Myocyte (in vitro differentiated cells): ENCODE data around the gene TRAP1. TPM values are rescaled to one million over a fixed set of nuclear protein-coding genes. Genes with fewer than 3 reads are reported as not detected.
"Not testable (repeated sequence)": the region's sequence is repeated elsewhere in the genome, so short reads cannot be mapped to it uniquely, and the experiment has no call there.

Source experiments
- DNase-seq: peaks from one replicate; pipeline ENCODE4 v3.0.0-alpha.2; 2012; ENCODE audit warnings: low read depth
- total RNA-seq: library from RNA; depleted of rRNA; stranded (reverse); fragments of >200 nt; gene quantifications from 2 replicates; pipeline ENCODE4 v1.2.3, GENCODE V29; 2014

TRAP1 gene
- total RNA-seq, 1 donor from 2014 or later, result 91.0 TPM

DNA sequence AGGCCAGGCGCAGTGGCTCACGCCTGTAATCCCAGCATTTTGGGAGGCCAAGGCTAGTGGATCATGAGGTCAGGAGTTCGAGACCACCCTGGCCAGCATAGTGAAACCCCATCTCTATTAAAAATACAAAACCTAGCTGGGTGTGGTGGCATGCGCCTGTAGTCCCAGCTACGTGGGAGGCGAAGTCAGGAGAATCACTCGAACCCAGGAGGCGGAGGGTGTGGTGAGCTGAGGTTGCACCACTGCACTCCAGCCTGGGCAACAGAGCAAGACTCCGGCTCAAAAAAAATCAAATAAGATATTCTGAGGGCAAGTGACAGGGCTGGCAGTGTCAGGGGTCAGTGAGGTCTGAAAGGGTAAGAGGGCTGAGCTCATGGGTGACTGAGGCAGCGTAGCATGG is 2.9 kb downstream of the TRAP1 start:
- not testable (repeated sequence) for DNase-seq

DNA sequence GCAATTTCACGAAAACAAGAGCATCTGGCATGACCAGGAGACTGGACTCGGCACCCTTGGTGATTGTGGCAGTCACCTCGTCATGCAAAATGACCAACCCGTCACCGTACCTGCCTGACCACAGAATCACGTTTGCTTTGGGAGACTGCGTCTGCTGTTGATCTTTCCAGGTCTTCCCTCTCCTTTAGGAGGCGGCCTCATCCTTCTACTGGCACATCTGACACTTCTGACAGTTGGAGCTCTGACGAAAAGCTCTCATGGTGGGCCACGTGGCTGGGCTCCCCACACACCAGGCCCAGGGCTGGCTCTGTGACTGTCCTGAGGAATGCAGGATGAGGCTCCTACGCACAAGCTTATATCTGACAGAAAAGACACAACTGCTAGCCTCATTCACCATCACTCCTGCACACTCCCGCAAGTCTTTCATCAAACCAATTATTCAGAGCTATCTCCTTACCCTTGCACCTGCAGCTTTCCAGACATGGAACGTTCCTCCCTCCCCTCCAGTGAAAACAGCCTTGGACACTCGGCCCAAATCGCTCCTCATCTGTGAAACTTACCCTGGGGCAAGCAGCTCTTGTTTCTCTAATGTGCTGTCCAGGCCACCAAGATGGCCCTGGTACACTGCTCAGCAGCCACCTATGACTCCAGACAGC is 3.6 kb downstream of the TRAP1 start:
- DNase-seq, result no peak

DNA sequence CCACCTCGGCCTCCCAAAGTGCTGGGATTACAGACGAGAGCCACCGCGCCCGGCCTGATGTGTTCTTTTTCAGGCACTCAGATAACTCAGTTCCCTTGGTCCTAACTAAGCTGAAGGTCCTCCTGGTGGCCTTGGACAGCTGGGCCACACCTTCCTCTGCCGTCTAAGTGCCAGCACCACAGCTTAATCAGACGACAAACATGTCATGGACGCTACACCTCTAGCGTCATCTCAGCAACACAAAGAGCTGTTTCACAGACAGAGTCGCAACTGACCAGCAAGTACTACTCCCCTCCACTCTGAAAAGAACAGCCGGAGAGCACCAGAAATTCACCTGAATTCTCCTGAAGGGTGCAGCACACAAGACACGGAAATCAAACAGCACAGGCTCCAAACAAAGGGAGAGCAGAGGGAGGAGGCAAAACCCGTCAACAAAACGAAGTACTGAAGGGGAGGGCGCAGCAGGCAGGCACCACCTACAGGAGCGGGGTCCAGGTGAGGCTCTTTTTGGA is 4.4 kb downstream of the TRAP1 start:
- DNase-seq, result no peak

DNA sequence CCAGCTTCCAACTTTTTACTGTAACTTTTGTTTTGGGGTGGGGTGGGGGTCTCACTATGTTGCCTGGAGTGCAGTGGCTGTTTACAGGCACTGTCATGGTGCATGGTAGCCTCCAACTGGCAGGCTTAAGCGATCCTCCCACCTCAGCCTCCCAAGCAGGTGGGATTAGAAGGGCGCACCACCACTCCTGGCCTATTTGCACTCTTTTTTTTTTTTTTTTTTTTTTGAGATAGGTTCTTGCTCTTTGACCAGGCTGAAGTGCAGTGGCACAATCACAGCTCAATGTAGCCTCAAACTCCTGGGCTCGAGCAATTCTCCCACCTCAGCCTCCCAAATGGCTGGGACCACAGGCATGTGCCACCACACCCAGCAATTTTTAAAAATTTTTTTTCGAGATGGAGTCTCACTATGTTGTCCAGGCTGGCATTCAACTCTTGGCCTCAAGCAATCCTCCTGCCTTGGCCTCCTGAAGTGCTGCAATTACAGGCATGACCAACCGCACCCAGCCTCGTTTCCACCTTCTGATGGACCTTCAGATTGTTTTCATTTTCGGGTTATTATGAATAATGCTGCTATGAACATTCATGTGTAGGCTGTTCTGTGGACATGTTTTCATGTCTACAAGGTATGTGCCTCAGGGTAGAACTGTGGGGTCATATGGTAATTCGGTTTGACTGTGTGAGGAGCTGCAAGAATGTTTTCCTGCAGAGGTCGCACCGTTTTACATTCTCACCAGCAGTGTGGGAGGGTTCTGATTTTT is 10.9 kb downstream of the TRAP1 start:
- DNase-seq, result no peak

DNA sequence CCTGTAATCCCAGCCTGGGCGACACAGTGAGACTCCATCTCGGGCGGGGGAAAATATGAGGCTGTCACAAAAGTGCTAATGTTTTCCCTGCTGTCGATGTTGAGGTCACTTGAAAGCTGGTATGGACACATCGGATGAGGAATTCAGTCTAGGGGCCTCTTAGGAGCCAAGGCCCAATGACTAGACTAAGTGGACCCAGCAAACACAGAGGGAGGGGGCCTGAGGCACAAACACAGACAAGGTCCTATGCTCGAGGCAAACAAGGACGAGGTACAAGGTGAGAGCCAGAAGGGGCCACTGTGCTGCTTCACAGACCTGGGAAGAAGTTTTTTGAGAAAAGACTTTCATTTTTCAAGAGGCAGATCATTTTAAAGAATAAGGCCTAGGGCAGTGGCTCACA is 15.2 kb downstream of the TRAP1 start:
- no peak for DNase-seq

DNA sequence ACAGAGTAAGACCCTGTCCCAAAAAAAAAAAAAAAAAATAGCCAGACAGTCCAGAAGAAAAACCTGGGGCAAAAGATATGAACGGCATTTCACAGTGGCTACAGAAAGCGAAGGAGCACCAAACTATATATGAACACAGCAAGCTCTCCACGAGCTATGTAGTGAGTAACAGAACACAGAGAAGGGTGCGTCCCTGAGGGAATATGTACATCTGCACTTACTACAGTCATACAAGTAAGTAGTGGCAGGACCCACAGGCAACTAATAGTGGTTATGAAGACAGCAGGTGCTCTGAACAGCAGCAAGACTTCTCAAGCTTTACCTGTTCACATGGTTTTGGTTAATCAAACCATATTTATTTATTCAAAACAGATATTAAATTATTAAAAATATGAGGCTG is 15.8 kb downstream of the TRAP1 start:
- no peak for DNase-seq

DNA sequence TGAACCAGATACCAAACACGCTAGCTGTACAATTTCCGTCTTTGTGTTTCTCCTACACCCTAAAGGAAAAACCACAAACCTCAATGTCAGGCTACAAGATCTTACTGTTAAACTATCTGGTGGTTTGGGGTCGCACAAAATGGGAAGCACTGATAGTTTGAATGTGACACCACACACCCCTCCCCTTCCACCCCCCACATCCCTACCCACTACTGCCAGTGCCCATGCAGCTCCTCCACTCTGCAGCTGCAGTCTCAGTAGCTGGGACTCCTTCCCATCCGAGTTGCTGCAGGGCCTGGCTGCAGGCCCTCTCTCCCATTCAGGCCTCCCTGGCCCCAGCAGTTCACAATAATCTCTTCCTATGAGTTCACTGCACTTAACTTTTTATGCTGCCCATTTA is 18.4 kb downstream of the TRAP1 start:
- DNase-seq, result peak; percentile 55

DNA sequence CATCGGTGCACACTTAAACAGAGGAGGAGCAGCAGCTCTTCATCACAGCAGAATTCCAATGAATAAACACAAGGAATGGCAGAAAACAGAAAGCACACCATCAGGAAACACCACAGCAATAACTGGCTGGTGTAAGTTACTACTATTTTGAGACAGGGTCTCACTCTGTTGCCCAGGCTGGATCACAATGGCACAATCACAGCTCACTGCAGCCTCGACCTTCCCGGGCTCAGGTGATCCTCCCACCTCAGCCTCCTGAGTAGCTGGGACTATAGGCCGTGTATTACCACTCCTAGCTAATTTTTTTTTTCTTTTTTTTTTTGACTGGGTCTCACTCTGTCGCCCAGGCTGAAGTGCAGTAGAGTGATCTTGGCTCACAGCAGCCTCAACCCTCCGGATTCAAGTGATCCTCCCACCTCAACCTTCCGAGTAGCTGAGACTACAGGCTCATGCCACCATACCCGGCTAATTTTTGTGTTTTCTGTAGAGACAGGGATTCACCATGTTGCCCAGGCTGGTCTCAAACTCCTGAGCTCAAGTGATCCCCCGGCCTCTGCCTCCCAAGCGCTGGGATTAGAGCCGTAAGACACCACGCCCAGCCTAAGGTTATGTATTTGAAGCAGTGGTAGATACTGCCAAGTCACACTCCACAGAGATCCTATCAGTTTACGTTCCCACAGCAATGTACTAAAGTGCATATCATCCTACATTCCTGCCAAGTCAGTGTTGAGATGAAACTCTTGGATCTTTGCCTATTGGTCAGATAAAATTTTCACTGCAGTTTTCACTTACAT is 20.7 kb downstream of the TRAP1 start:
- DNase-seq, result peak; percentile 81

DNA sequence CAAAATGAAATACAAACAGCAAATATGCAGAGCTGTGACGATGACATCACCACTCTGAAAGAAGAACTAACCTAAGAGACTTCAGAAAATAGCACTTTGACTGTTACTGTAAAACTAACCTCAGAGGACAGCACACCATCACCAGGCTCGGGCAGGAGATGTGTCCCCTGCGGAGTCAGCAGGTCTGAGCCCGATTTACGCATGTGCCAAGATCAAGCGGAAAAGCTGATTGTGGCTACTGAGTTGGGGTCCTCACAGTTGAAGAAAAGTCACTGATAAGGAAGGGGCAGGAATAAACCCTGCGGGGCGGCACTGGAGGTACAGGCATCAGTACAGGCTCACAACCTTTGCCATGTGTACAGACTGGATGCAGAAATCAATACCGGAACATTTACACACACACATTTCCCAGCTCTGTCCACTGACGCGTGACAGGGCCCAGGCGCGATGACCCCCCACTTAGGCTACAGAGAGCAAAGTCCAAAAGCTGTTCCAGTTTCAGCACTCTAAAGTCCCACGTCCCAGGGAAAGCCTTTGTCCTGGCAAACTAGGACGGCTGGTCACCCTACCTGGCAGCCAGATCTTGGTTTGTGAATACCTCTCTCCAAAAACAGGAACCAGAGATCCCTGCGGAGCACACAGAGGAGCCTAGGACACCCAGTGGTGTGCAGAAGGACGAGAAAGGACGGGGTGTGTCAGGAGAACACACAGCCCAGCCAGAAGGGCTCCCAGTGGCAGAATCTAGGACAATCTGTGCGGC is 21.5 kb downstream of the TRAP1 start:
- DNase-seq, result no peak

DNA sequence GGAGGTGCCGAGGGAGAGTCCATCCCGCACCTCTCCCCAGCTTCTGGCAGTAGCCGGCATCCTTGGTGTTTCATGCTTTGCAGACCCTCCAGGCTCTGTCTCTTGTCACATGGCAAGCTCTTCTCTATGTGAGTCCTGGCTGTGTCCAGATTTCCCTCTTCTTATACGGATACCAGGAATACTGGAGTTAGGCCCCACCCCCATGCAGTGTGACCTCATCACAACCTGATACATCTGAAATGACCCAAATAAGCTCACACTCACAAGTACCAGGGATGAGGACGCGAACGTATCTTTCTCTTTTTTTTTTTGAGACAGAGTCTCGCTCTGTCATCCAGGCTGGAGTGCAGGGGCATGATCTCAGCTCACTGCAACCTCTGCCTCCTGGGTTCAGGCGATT is 23.3 kb downstream of the TRAP1 start:
- DNase-seq, result no peak

DNA sequence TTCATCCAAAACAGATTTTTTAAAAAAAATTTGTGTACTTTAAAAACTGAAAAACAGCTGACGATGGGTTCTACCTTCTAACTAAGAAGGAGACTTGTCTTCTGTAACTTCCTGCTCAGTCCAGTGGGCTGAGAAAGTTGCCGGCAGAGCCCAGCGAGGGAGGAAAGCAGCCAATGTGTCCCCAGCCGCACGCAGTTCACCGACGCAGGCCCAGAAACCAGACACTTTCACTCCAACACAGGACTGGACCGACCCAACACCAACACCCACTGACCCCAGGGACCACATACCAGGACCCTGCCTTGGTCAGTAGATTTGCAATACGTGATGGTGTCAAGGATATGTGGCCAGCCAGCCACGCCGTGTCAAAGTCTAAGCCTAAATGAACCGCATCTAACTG is 25.6 kb downstream of the TRAP1 start:
- no peak for DNase-seq

DNA sequence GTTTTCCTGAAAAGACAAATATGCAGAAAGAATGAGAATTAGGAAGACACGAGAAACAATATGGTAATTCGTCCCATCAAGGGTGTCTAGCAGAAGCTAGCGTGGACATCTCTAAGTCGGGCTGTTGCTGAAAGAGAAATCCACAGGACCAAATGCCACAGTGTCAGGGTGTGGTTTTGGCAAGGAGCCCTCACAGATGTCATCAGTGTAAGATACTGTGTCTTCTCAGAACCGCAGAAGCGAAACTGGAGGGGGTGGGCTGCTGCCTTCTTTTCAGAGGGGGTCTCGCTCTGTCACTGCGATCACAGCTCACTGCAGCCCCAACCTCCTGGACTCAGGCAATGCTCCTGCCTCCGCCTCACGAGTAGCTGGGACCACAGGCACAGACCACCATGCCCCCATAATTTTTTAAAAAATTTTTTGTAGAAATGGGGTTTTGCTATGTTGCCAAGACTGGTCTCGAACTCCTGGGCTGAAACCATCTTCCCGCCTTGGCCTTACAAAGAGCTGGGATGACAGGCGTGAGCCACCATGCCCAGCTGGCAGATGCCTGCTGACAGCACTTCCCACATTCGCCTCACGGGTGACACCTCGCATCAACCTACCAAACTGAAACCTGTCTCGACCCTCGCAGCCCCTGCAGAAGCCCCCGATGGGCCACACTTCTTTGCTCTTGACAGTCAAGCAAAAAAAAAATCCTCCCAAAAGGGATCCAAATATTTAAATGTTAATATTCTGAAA is 26.2 kb downstream of the TRAP1 start:
- DNase-seq, result peak; percentile 76

DNA sequence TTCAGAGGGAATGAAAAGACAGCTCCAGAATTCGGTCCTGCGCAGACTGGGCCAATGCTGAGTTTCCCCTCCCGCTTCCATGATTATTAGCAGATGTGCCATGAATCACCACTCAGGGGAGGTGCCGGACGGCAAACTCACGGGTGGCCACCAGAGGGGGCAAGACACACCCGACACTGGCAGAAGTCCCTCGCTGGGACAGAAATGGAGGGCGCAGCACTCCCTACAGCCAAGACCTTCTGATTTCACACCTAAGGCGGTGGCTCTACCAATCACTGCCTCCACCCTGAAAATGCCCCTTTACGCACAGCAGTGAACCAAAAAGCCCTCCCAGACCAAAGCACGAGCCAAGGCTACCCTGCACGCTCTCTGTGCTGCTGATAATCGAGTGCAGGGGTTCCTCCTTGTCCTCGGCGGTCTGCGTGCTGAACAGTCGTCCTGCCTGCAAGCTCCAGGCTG is 26.8 kb downstream of the TRAP1 start:
- DNase-seq, result peak; percentile 90

DNA sequence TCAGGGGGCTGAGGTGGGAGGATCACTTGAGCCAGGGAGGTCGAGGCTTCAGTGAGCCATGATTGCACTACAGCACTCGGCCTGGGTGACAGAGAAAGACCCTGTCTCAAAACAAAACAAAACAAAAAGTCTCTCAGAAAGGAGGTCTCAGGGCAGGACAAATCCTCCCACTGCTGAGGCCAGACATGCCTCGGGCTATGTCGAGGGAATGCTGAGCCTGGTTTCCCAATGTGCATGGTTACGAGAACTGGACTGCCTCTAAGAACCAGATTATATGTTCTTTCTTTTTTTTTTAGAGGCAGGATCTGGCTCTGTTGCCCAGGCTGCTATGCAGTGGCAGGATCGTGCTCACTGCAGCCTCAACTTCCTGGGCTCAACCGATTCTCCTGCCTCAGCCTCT is 27.6 kb downstream of the TRAP1 start:
- DNase-seq, result no peak

DNA sequence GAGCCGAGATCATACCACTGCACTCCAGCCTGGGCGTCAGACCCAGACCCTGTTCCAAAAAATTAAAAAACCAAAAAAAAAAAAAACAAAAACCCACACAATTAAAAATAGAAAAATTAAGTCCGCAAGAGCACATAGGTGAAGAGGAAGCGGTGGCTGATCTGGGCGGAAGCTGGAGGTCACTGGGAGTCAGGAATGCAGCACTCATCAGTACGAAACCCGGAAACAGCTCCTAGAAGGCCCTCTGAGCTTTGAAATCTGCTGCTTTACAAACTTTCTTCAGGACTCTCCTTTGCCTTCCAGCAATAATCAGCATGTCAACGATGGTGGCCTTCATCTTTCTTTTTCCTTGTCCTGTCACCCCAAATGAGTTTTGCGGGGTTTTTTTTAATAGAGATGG is 29.5 kb downstream of the TRAP1 start:
- DNase-seq, result no peak

DNA sequence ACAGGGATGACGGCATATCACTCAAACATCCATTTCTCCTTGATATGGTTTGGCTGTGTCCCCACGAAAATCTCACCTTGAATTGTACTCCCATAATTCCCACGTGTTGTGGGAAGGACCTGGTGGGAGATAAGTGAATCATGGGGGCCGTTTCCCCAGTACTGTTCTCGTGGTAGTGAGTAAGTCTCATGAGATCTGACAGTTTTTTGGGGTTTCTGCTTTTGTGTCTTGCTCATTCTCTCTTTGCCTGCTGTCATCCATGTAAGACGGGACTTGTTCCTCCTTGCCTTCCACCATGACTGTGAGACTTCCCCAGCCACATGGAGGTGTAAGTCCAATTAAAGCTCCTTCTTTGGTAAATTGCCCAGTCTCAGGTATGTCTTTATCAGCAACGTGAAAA is 30.3 kb downstream of the TRAP1 start:
- no peak for DNase-seq

DNA sequence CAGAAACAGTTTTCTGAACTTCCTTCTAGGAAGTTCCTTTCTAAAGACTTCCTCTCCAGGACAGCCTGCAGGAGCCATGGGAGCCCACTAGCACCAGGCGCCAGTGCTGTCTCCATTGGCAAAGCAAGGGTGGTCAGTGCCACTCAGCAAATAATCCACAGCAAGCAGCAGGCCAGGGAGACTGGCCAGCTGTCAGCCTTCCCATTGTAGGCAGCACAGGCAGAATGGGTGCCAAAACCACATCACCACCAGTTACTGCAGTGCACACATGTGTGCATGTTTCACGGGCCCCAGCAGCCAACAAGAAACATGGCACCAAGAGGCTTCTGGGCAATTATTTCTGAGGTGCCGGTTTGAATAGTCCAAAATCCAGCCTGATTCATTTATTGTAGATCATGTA is 36.1 kb downstream of the TRAP1 start:
- peak; percentile 93 for DNase-seq

DNA sequence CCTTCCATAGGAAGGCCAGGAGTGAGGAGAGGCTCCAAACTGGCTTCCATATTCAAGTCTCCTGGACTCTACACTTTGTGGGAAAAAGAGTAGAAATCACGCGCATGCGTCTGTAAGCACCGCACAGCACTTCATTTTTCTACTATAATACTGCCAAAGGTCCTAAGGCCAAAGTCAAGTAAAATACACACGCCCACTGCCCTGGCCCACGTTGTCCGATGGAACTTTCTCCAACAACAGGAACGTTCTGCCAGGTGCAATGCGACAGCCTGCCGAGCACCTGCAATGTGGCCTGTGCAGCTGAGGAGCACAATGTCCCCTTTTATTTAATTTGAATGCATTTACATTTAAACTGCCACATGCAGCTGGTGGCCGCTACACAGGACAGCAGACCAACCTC is 39.3 kb downstream of the TRAP1 start:
- no peak for DNase-seq

DNA sequence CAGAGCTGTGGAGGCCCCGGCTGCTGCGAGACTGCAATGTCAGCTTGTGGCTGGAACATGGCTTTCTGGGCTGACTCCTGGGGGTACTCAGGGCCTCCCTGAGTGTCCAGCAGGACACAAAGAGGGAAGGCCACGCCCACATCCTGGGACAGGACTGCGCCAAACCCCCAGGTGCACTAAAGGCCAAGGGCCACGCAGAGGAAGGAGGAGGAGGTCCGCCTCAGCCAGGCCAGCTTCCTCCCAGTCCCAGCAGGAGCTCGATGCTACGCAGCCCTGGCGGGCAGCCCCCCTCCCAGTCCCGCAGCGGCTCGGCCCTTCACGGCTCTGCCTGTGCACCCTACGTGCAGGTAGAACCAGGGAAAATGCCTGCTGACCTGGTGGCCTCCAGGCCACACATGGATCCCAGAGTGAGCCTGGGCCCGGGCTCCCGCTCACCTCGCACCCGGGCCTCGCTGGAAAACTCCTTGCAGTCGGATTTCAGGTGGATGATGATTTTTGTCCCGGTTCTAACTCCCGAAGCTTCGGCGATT is 41.7 kb downstream of the TRAP1 start:
- DNase-seq, result no peak
